DMS 273 (cell line): ENCODE results near the gene PFKFB4.
"Not testable (repeated sequence)": the region's sequence is repeated elsewhere in the genome, so short reads cannot be mapped to it uniquely, and the experiment has no call there.

ENCODE experiments used
- DNase-seq: peaks from one replicate; lab custom pipeline; 2025; ENCODE audit not compliant: unreplicated experiment; lab: John Stamatoyannopoulos, UW

The PFKFB4 gene

DNA sequence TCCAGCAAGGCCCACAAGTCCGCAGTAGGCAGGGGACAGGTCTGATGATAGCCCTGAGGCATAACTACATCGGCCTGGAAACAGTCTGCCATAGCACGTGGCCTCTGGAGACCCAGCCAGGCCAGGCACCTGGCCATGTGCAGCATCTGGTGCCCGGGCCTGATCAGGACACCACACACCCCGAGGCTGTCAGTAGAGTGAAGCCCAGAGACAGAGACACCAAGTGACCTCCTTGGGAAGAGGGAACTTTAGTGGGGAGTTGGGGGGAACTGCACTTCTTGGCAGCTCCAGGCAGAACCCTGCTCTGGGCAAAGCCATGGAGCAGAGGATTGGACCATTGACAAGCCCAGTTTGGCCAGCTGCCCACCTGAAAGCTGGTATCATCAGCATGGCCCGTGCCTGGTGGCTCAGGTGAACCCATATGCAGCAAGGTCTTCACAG is 53.9 kb downstream of the PFKFB4 start:
- DNase-seq: peak; percentile 47

DNA sequence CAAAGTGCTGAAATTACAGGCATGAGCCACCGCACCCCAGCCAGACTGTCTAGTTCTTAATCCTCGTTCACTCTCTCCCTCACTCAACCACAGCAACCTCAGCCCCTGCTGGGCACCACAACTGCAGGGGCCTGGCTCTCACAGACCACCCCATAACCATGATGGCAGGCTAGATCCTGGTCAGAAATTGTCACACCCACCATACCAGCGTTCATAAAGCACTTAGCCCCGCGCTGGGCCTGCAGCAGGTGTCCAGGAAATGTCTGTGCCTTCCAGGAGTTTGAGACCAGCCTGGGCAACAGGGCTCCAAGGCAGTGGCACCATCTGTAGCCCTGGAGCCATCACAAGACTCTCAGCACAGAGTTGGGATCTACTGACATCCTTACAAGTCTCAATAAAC is 54.5 kb downstream of the PFKFB4 start:
- no peak for DNase-seq

GRCh38 chr3:48501196-48501595 is 55.4 kb downstream of the PFKFB4 start:
- no peak for DNase-seq

DNA sequence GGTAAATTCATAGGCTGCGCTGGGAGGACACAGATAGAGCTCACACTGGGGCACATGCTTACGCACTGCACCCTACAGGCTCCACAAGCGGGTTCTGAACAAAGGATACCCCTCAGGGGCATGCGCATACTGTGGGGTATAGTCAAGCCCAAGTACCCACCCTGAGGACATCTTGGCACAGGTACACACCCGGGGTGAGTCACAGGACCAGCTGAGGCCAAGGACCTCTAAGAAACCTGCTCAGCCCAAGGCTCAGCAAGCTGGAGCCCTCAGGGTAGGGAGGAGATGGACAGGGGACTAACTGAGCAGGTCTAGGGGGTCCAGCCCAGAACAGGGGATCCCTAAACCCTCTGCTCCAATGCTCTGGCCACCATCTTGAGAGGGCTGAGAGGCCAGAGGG is 55.9 kb downstream of the PFKFB4 start:
- no peak for DNase-seq

DNA sequence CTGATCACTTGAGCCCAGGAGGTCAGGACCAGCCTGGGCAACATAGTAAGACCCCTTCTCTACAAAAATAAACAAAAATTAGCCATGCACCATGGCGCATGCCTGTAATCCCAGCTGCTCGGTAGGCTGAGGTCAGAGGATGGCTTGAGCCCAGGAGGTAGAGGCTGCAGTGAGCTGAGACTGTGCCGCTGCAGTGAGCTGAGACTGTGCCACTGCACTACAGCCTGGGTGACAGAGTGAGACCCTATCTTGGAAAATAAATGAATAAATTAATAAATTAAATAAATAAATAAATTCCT is 63.5 kb downstream of the PFKFB4 start:
- no peak for DNase-seq

DNA sequence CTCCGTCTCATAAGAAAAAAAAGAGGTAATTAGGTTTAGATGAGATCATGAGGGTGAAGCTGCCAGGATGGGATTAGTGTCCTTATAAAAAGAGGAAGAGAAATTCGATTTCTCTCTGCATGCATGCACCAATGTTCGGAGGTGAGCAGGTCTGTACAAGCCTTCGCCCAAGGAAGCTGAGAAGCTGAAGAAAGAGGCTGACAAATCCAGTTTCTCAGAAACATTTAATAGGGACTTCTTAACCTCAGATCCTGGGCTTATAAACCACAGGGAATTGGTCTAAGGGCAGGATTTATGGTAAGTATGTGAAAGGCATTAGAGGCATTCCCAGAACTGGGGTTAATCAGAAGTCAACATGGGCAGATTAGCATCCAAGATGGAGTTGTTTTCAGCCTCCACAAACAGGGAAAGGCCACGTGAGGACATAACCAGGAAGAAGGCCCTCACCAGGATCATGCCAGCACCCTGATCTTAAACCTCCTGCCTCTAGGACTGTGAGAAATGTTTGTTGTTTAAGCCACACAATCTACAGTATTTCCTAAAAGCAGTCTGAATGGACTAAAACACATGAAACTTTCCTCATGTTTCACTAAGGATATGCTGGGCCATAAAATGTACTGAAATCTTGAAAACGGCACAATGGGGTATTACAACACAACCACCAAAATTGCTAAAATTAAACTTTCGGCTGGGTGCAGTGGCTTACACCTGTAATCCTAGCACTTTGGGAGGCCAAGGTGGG is 64.0 kb downstream of the PFKFB4 start:
- DNase-seq: peak; percentile 19

GRCh38 chr3:48486952-48487351 is 69.7 kb downstream of the PFKFB4 start:
- DNase-seq: no peak

- DNase-seq: not testable (repeated sequence)
Observed at GRCh38 chr3:48482822-48483221, 73.8 kb downstream of the PFKFB4 start.

- not testable (repeated sequence) for DNase-seq
Observed at GRCh38 chr3:48480891-48481290, 75.7 kb downstream of the PFKFB4 start.

DNA sequence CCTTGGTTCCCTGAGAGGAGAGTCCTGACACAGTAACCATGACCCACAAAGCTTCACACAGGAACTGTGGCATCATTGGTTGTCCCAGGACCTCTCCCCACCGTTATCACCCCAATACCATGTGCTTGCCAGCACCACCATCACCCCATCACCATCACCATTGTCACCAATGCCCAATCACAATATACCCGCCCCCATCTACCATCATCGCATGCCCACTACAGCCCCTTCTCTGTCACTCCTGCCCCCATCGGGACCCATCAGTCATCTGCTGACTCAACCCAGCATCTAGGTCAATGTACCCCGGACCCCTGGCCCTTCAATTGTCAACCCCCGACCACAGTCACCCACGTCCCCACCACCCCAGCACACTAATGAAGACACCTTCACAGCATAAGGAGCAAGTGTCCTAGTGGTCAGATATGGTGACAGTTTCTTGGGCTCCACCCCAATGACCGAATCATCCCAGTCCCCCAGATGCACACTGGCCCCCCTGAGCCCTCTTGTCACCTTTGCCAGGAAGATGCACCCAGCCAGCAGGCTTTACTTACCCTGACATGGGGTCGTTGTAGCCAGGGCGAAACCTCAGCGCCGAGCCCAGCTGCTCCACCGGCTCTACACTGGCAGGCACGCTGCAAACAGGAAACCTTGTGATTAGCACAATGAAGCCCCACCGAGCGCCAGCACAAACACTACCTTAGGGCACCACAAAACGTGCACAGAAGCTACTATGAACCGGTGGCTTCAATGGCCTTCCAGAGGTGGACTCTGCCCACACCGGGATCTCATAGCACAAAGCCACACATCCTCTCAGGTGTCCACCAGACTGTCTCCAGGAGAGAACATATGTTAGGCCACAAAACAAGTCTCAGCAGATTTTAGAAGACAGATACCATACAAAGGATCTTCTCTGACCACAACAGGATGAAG is 77.7 kb downstream of the PFKFB4 start:
- DNase-seq: no peak

GRCh38 chr3:48477959-48478520 is 78.6 kb downstream of the PFKFB4 start:
- no peak for DNase-seq

DNA sequence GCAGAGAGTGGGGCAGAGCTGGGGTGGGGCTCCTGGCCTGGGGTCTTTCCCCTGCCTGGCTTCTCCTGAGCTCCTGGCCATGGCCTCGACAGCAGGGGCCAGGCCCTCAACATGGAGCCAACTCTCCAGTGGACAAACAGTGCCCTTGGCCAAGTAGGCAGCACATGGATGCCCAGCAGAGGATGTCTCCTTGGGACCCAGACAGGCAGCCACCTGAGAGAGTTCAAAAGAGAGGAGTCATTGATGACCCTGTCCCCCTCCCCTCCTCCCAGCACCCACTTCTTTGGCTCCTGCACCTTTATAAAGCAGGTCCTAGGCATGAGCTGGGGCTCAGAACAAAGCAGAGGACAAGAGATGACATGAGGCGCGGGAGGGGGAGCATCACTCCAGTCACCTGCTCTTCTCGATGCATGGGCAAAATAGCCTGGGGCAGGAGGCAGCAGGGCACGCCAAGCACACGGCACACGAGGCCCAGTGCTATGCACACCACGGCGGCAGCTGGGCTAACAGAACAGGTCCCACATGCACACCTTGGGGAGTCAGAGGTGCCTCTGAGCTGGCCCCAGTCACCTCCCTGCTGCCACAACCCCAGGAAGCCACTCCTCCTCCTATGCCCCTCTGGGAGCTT is 80.1 kb downstream of the PFKFB4 start:
- DNase-seq: no peak

- DNase-seq: no peak
Observed at GRCh38 chr3:48475188-48475587, 81.4 kb downstream of the PFKFB4 start.

- no peak for DNase-seq
Observed at GRCh38 chr3:48474619-48475018, 82.0 kb downstream of the PFKFB4 start.

- DNase-seq: not testable (repeated sequence)
Observed at GRCh38 chr3:48474031-48474430, 82.6 kb downstream of the PFKFB4 start.

DNA sequence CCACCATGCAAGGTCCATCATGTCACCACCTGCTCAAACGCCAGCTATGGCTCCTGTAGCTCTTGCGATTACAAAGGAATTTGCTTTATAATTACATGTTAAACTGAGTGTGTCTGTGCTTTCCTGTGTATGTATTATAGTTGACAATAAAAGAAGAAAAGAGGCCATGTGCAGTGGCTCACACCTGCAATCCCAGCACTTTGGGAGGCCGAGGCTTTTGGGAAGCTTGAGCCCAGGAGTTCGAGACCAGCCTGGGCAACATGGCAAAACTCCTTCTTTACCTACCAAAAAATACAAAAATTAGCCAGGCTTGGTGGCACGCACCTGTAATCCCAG is 83.0 kb downstream of the PFKFB4 start:
- DNase-seq: no peak

DNA sequence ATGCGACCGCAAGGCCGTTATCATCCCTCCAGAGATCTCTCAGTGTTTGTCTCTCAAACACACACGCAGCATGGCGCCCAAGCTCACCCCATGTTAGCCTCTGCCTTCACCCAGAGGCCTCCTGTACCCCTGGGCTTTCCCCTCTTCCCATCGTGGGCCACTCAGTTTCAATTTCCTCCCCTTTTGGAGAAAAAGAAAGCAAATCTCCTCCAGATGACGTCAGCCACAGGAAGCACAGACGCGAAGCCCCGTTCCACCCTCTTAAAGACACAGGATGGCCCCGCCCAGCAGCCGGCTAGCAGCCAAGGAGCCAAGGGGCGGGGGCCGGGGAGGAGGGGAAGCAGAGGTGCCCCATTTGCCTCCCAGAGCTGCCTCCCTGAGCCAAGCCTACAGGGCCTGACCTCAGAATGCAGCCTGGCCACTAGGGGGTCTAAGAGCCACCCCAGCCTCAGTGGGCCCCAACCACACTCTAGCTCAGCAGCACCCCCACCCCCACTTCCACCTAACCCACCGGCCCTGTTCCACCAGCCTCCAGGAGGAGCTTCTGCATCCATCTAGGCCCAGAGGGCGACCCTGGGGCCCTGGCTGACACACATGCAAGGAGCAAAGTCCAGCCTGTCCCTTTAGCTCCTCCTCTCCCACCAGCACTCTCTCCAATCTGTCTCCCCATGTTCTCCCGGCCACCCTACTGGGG is 83.5 kb downstream of the PFKFB4 start:
- DNase-seq: peak; percentile 95

DNA sequence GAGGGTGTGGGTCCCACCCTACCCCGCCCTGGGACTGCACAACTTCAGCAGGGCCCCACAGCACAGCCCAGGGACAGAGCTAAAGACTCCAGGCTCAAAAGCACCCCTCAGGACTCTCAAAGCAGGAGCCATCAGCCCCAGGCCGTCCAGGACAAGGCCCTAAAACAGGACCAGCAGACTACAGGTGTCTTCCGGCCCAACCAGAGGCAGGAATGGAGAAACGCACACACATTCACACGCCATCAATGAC is 84.0 kb downstream of the PFKFB4 start:
- peak; percentile 62 for DNase-seq

DNA sequence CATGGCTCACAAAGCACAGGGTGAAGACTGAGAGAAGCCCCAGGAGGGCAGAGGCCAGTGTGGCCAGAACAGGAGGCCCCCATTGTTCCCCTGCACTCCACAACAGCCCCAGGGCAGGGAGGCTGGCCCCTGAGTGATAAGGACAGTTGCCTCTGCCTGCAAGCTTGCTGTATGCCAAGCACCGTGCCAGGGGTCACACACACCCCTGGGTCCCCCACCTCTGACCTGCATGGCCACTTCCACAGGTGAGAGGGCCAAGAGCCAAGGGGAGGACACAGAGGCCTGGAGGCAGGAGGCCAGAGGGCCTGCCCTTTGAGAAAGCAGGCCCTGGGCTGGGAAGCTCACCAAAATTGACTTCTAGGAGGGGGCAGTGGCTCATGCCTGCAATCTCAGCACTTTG is 86.3 kb downstream of the PFKFB4 start:
- DNase-seq: no peak

DNA sequence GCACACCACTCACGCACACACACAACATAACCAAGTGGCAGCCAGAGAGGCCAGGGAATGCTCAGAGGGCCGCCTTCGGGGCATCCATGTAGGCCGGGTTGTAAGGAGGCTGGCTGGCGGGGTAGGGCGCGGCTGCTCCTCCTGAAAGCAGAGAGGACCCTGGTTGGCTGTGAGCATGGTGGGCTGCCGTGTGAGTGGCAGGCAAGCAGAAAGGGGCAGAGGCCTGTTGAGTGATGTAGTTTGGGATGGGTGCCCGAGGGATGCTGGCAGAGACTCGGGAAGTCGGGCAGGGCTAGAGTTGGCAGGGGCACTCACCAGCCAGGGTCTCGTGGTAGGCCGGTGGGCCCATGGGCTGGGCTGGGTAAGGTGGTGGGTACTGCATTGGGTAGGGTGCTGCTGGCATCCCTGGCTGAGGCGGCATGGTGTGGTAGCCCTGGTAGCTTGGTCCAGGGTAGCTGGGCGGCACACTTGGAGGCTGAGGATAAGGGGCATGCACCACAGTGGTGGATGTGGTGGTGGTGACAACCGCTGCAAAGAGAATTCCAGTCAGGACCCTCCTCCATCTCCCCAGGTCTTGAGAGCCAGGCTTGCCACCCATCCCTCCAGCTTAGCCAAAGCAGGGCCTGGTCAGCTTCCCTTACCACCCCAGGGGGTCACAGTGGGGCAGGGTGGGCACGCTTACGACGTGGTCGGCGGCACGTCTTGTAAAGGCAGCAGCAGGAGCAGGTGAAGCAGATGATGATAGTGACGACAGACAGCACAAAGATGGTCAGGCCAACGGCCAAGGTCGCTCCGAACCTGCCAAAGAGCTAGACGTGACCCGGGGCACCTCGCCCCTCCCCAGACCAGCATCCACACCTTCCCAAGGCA is 87.3 kb downstream of the PFKFB4 start:
- DNase-seq: no peak
